ENCODE data around the gene SNRNP200.

SNRNP200 gene

GRCh38 chr2:96253006-96253405 lies 52.3 kb downstream of the SNRNP200 start:
- Histone ChIP-seq H3K27me3 (ENCODE audit: low read depth, low read length) (no peaks in the 10 kb centered on the region), H3K79me2 (ENCODE audit: low read length) (peaks cover 4% of the 10 kb centered on the region; the same call in 1 of the 2 replicates), H2AFZ (ENCODE audit: low read depth, low read length) (no peak overlapping the region), H3K9me3 (ENCODE audit: insufficient read depth, low read length) (no peaks in the 10 kb centered on the region), H3K4me1 (ENCODE audit: low read length) (peaks cover 5% of the 10 kb centered on the region), H4K20me1 (ENCODE audit: insufficient read depth, low read length) (peaks cover 3% of the 10 kb centered on the region; the same call in 1 of the 2 replicates), H3K4me2 (ENCODE audit: low read length) (no peak overlapping the region), H3K9ac (ENCODE audit: low read length) (no peak overlapping the region), H3K4me3 (ENCODE audit: low read length) (no peak overlapping the region), H3K36me3 (replicated peaks; ENCODE audit: low read depth, low read length) (peaks cover 7% of the 10 kb centered on the region), H3K27ac (ENCODE audit: low read length) (no peak overlapping the region)
- TF ChIP-seq CTCF (IDR thresholded peaks at IDR 0.05; ENCODE audit: low read depth, low read length) (no peak), EZH2phosphoT487 (IDR thresholded peaks at IDR 0.05; ENCODE audit: low read depth) (no peak)

DNA sequence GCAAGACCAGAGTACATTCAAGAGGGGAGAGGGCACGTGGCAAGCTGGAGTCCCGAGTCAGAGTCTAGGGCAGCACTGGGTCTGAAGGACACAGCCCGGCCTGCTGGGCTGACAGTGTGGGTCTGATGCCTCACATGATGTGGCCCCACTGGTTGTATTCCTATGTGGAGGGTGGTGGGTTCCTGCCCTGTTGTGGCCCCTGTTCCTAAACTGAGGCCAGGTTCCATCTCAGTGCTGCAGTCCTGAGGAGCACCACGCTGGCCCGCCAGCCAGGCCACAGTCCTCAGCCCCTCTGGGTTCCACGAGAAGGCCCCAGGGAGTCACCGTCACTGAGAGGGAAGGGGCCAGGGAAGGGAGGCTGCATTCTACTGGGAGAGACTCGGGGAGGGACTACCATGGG lies 52.8 kb downstream of the SNRNP200 start:
- H3K4me2 ChIP-seq (ENCODE audit: low read length): no peak overlapping the region
- peaks cover 7% of the 10 kb centered on the region for H3K36me3 ChIP-seq (replicated peaks; ENCODE audit: low read depth, low read length)
- no peak overlapping the region for H3K27ac ChIP-seq (ENCODE audit: low read length)
- peaks cover 3% of the 10 kb centered on the region; the same call in 1 of the 2 replicates for H4K20me1 ChIP-seq (ENCODE audit: insufficient read depth, low read length)
- no peaks in the 10 kb centered on the region for H3K27me3 ChIP-seq (ENCODE audit: low read depth, low read length)
- no peak overlapping the region for H2AFZ ChIP-seq (ENCODE audit: low read depth, low read length)
- H3K4me1 ChIP-seq (ENCODE audit: low read length): peaks cover 5% of the 10 kb centered on the region
- no peak overlapping the region for H3K4me3 ChIP-seq (ENCODE audit: low read length)
- no peaks in the 10 kb centered on the region for H3K9me3 ChIP-seq (ENCODE audit: insufficient read depth, low read length)
- H3K79me2 ChIP-seq (ENCODE audit: low read length): peaks cover 4% of the 10 kb centered on the region; the same call in 1 of the 2 replicates
- TF ChIP-seq CTCF (IDR thresholded peaks at IDR 0.05; ENCODE audit: low read depth, low read length) (no peak), EZH2phosphoT487 (IDR thresholded peaks at IDR 0.05; ENCODE audit: low read depth) (no peak)
- H3K9ac ChIP-seq (ENCODE audit: low read length): no peak overlapping the region

DNA sequence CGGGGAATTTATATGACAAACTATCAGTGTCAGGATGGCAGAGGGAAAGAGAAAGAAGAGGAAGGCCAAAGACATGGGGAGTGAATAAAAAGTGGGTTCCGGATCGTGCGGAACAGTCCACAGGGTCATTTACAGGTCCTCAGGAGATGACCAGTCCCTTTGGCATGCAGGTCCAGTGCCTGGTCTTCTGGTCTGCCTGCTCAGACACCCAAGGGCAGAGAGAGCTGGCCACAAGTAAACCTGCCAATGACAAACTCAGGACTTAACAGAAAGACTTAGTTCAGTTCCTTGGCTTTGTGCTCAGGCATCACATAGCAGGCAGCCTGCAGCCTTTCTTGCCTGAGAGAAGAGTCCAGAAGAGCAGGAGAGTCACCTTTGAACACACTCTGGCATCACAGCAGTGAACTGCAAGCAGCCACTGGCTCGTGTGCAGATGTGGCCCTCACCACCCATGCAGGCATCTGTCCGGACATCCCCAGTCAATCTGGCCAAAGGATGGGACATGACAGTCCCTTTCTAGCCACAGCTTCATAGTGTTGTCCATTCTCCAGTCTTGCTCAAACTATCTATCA lies 53.5 kb downstream of the SNRNP200 start:
- Histone ChIP-seq H3K27me3 (ENCODE audit: low read depth, low read length) (no peaks in the 10 kb centered on the region), H2AFZ (ENCODE audit: low read depth, low read length) (no peak overlapping the region), H3K4me1 (ENCODE audit: low read length) (peaks cover 3% of the 10 kb centered on the region), H3K27ac (ENCODE audit: low read length) (no peak overlapping the region), H3K9me3 (ENCODE audit: insufficient read depth, low read length) (no peaks in the 10 kb centered on the region), H3K9ac (ENCODE audit: low read length) (no peak overlapping the region), H3K4me3 (ENCODE audit: low read length) (no peak overlapping the region), H3K4me2 (ENCODE audit: low read length) (no peak overlapping the region), H3K36me3 (replicated peaks; ENCODE audit: low read depth, low read length) (peaks cover 7% of the 10 kb centered on the region), H4K20me1 (ENCODE audit: insufficient read depth, low read length) (peaks cover under 1% of the 10 kb centered on the region; the same call in 1 of the 2 replicates), H3K79me2 (ENCODE audit: low read length) (peaks cover 2% of the 10 kb centered on the region; the same call in 1 of the 2 replicates)
- no peak for TF ChIP-seq CTCF (IDR thresholded peaks at IDR 0.05; ENCODE audit: low read depth, low read length)

DNA sequence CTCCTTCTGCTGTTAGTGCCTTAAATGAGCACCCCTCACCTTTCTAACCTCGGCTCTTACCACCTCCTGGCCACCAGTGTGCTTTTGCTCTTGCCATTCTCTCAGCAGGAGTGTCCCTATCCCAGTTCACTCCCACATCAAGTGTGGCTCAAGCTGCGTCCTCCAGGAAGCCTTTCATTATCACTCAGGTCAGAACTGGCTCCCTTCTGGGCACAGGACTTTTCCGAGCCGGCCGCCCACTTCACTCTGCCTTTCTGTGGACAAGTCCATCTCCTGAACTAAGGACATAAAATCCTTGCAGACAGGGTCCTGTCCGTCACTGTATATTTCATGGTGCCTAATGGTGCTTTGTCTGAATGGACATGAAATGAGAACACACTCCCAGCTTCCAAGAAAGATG lies 55.2 kb downstream of the SNRNP200 start:
- no peaks in the 10 kb centered on the region; the same call in 1 of the 2 replicates for H3K4me1 ChIP-seq (ENCODE audit: low read length)
- H3K4me3 ChIP-seq (ENCODE audit: low read length): no peak overlapping the region
- no peak overlapping the region for H2AFZ ChIP-seq (ENCODE audit: low read depth, low read length)
- no peaks in the 10 kb centered on the region for H4K20me1 ChIP-seq (ENCODE audit: insufficient read depth, low read length)
- no peak overlapping the region for H3K27ac ChIP-seq (ENCODE audit: low read length)
- H3K36me3 ChIP-seq (replicated peaks; ENCODE audit: low read depth, low read length): peaks cover 3% of the 10 kb centered on the region
- no peak overlapping the region for H3K4me2 ChIP-seq (ENCODE audit: low read length)
- H3K9ac ChIP-seq (ENCODE audit: low read length): no peak overlapping the region
- TF ChIP-seq EZH2phosphoT487 (IDR thresholded peaks at IDR 0.05; ENCODE audit: low read depth): no peak
- no peak for TF ChIP-seq CTCF (IDR thresholded peaks at IDR 0.05; ENCODE audit: low read depth, low read length)
- H3K9me3 ChIP-seq (ENCODE audit: insufficient read depth, low read length): no peaks in the 10 kb centered on the region
- no peaks in the 10 kb centered on the region for H3K27me3 ChIP-seq (ENCODE audit: low read depth, low read length)
- no peaks in the 10 kb centered on the region for H3K79me2 ChIP-seq (ENCODE audit: low read length)

Data from OCI-LY3 (cell line).